ENCODE measurements around the gene LGALS7. TPM values are rescaled to one million over a fixed set of nuclear protein-coding genes. Genes with fewer than 3 reads are reported as not detected.

The LGALS7 gene
- total RNA-seq, 1 donor from 2014 or later = 269 TPM

- no peak for DNase-seq (ENCODE audit: extremely low spot score in 2 of 2)
- Histone ChIP-seq H3K27me3 (no peaks in the 10 kb centered on the region), H3K27ac (peak overlapping the region; percentile 27), H3K4me1 (peaks cover 27% of the 10 kb centered on the region), H3K9me3 (no peaks in the 10 kb centered on the region), H3K4me3 (no peak overlapping the region), H3K36me3 (peaks cover 0 to 57% of the 10 kb centered on the region in 2 donors)
- peak in 1 of 2 donors; percentile 19 for TF ChIP-seq POLR2AphosphoS5 (IDR thresholded peaks at IDR 0.05; ENCODE audit: insufficient read depth in 1 of 2, low read depth in 1 of 2)
- TF ChIP-seq CTCF (IDR thresholded peaks at IDR 0.05) = peak; percentile 45 to 76 (median 70)
- TF ChIP-seq POLR2A (IDR thresholded peaks at IDR 0.05) = no peak
- intact Hi-C loops (cut with DNase I) = no loop called here
These were observed 43.5 kb downstream of the LGALS7 start for GRCh38 chr19:38729653-38730469.

- intact Hi-C loops (cut with DNase I) = no loop called here
- H3K4me1 ChIP-seq = peaks cover 19% of the 10 kb centered on the region
- DNase-seq (ENCODE audit: extremely low spot score in 2 of 2) = no peak
These were observed 44.4 kb downstream of the LGALS7 start for GRCh38 chr19:38728752-38729541.

GRCh38 chr19:38727868-38728660 lies 45.3 kb downstream of the LGALS7 start:
- no peak for TF ChIP-seq POLR2A (IDR thresholded peaks at IDR 0.05)
- peaks cover 15% of the 10 kb centered on the region for H3K4me1 ChIP-seq
- intact Hi-C loops (cut with DNase I) = no loop called here
- H3K4me3 ChIP-seq = peak overlapping the region in 1 of 2 donors; percentile 2
- no peak for DNase-seq (ENCODE audit: extremely low spot score in 2 of 2)
- no peaks in the 10 kb centered on the region for H3K27me3 ChIP-seq
- H3K9me3 ChIP-seq = no peaks in the 10 kb centered on the region
- peak overlapping the region; percentile 53 for H3K27ac ChIP-seq
- H3K36me3 ChIP-seq = peaks cover 0 to 75% of the 10 kb centered on the region in 2 donors

More at GRCh38 chr19:38728752-38729541, 44.4 kb downstream of the LGALS7 start:
- TF ChIP-seq POLR2AphosphoS5 (IDR thresholded peaks at IDR 0.05; ENCODE audit: insufficient read depth in 1 of 2, low read depth in 1 of 2) = no peak
- no peak for TF ChIP-seq CTCF (IDR thresholded peaks at IDR 0.05)
- no peak for TF ChIP-seq POLR2A (IDR thresholded peaks at IDR 0.05)
- Histone ChIP-seq H3K27me3 (no peaks in the 10 kb centered on the region), H3K36me3 (peaks cover 0 to 66% of the 10 kb centered on the region in 2 donors), H3K4me3 (no peak overlapping the region), H3K27ac (peak overlapping the region; percentile 53), H3K9me3 (no peaks in the 10 kb centered on the region)

- Histone ChIP-seq H3K27ac (peak overlapping the region; percentile 53), H3K9me3 (no peaks in the 10 kb centered on the region), H3K4me1 (peaks cover 14% of the 10 kb centered on the region), H3K27me3 (no peaks in the 10 kb centered on the region), H3K36me3 (peaks cover 0 to 81% of the 10 kb centered on the region in 2 donors), H3K4me3 (no peak overlapping the region)
- intact Hi-C loops (cut with DNase I) = no loop called here
- DNase-seq (ENCODE audit: extremely low spot score in 2 of 2) = no peak
- no peak for TF ChIP-seq POLR2A (IDR thresholded peaks at IDR 0.05)
- TF ChIP-seq CTCF (IDR thresholded peaks at IDR 0.05) = no peak
- no peak for TF ChIP-seq POLR2AphosphoS5 (IDR thresholded peaks at IDR 0.05; ENCODE audit: insufficient read depth in 1 of 2, low read depth in 1 of 2)
These were observed 45.9 kb downstream of the LGALS7 start for GRCh38 chr19:38727306-38727867.

Data from vagina (tissue), 2 donors.